ENCODE measurements around the gene DOP1A.

The DOP1A gene

GRCh38 chr6:83067448-83068439, at the start of gene DOP1A:
TSS of gene DOP1A (plus strand) at chr6:83067671. CDS start at chr6:83096978, 29,307 bp downstream.
- peak; percentile 98 for DNase-seq (ENCODE audit: low read depth)

- DNase-seq (ENCODE audit: low read depth), result no peak
Observed at GRCh38 chr6:83019741-83020140, 47.7 kb upstream of the DOP1A start.

- DNase-seq (ENCODE audit: low read depth), result no peak
Observed at GRCh38 chr6:83031689-83032088, 35.8 kb upstream of the DOP1A start.

GRCh38 chr6:83038246-83038645, 29.2 kb upstream of the DOP1A start:
- no peak for DNase-seq (ENCODE audit: low read depth)

- no peak for DNase-seq (ENCODE audit: low read depth)
Observed at GRCh38 chr6:83042467-83043053, 24.9 kb upstream of the DOP1A start.

GRCh38 chr6:83044091-83044768, 23.2 kb upstream of the DOP1A start:
- no peak for DNase-seq (ENCODE audit: low read depth)

- DNase-seq (ENCODE audit: low read depth), result no peak
Observed at GRCh38 chr6:83047065-83047754, 20.3 kb upstream of the DOP1A start.

GRCh38 chr6:83051377-83052172, 15.9 kb upstream of the DOP1A start:
- DNase-seq (ENCODE audit: low read depth), result no peak

GRCh38 chr6:83053678-83054077, 13.8 kb upstream of the DOP1A start:
- DNase-seq (ENCODE audit: low read depth), result no peak

- DNase-seq (ENCODE audit: low read depth), result no peak
Observed at GRCh38 chr6:83055366-83055964, 12.0 kb upstream of the DOP1A start.

- no peak for DNase-seq (ENCODE audit: low read depth)
Observed at GRCh38 chr6:83057705-83058321, 9.7 kb upstream of the DOP1A start.

GRCh38 chr6:83061190-83061589, 6.3 kb upstream of the DOP1A start:
- no peak for DNase-seq (ENCODE audit: low read depth)

GRCh38 chr6:83062225-83062624, 5.2 kb upstream of the DOP1A start:
- DNase-seq (ENCODE audit: low read depth), result no peak

GRCh38 chr6:83065511-83066192, 1.8 kb upstream of the DOP1A start, which contains the start of gene UBE3D:
TSS of gene UBE3D (minus strand) at chr6:83065841. CDS start at chr6:83065718, 123 bp downstream.
- peak; percentile 92 for DNase-seq (ENCODE audit: low read depth)

- DNase-seq (ENCODE audit: low read depth), result no peak
Observed at GRCh38 chr6:83068616-83069015, 1.1 kb downstream of the DOP1A start.

- no peak for DNase-seq (ENCODE audit: low read depth)
Observed at GRCh38 chr6:83069633-83070032, 2.2 kb downstream of the DOP1A start.

GRCh38 chr6:83071023-83071422, 3.6 kb downstream of the DOP1A start:
- DNase-seq (ENCODE audit: low read depth), result no peak

GRCh38 chr6:83071707-83072106, 4.2 kb downstream of the DOP1A start:
- DNase-seq (ENCODE audit: low read depth), result no peak

- DNase-seq (ENCODE audit: low read depth), result no peak
Observed at GRCh38 chr6:83072726-83073125, 5.3 kb downstream of the DOP1A start.

GRCh38 chr6:83073615-83074014, 6.1 kb downstream of the DOP1A start:
- DNase-seq (ENCODE audit: low read depth), result no peak
